Measurements from ENCODE around the gene PITPNC1.

PITPNC1 gene

GRCh38 chr17:67520252-67520906 lies 143.3 kb downstream of the PITPNC1 start:
- no peak for DNase-seq

- no peak for DNase-seq
Observed at GRCh38 chr17:67520916-67521774, 144.1 kb downstream of the PITPNC1 start.

- DNase-seq, result no peak
Observed at GRCh38 chr17:67521775-67522069, 144.6 kb downstream of the PITPNC1 start.

- no peak for DNase-seq
Observed at GRCh38 chr17:67523101-67523500, 146.0 kb downstream of the PITPNC1 start.

GRCh38 chr17:67525239-67526135 lies 148.4 kb downstream of the PITPNC1 start:
- no peak for DNase-seq

GRCh38 chr17:67526700-67527099 lies 149.6 kb downstream of the PITPNC1 start:
- DNase-seq, result no peak

DNA sequence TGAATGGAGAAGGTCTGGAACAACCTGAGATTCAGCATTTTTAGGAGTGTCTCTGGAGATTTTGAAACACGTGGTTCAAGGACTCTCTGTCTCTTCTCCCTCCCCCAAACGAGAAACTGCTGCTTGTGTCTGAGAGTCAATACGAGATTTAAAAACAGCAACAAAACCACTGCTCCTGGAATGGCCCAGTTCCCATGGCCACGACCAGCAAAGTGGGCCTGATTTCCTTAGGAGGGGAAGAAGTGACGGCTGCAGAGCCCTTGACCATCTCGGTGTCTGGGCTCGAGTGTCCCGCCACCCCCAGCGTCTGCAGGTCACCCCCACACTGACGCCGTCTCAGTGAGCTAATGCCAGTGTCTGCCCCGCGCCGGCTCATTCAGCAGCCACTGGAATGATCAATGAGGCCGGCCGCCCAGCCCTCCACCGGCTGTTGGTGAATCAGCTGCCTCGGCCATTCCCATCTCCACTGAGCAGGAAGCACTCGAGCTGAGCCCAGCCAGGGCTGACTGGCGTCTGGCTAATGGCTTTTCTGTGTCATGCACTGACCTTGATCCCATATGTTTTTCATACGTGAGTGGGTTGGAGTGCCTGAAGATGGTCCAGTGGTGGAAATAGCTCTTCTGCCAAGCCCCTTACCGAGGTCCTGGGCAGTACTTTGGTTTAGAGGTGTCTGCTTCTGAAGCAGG lies 151.8 kb downstream of the PITPNC1 start:
- no peak for DNase-seq

DNA sequence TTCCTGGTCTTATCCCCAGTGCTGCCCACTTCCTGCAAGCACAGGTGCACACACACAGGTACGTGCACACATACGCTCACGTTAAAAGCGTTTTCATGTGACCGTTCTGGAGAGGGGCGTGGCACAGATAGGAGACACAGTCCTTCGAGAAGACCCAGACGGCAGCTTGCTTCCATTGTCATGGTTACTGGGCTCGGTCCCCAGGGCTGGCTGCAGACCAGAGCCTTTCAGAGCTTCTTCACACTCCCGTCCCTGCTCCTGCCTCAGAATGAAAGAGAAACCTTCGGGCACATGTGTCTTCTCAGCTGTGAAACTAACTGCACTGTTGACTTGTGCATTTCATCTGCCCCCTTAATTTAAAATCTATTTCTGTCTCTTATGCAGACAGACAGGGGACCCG lies 154.2 kb downstream of the PITPNC1 start:
- DNase-seq, result no peak

- DNase-seq, result no peak
Observed at GRCh38 chr17:67532326-67532871, 155.3 kb downstream of the PITPNC1 start.

DNA sequence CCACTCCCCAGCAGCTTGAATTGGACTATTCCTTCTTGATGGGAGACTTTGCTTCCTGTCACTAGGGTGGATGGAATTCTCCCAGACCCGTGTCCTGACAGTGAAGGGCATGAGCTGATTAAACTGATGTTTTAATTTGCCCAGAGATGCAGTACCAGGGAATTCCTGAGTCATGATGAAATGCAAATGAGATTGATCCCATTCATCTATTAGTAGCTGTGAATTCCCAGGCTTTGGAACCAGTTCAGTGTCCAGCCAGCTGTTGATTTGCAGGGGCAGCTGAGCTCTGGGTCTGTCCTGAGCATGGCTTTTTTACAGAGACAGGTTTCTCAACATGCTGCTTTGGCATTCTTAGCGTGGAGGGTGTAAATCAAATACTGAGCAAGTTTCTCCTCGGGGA lies 157.9 kb downstream of the PITPNC1 start:
- DNase-seq, result no peak

- no peak for DNase-seq
Observed at GRCh38 chr17:67542219-67543114, 165.4 kb downstream of the PITPNC1 start.

GRCh38 chr17:67544364-67544955 lies 167.4 kb downstream of the PITPNC1 start:
- no peak for DNase-seq

DNA sequence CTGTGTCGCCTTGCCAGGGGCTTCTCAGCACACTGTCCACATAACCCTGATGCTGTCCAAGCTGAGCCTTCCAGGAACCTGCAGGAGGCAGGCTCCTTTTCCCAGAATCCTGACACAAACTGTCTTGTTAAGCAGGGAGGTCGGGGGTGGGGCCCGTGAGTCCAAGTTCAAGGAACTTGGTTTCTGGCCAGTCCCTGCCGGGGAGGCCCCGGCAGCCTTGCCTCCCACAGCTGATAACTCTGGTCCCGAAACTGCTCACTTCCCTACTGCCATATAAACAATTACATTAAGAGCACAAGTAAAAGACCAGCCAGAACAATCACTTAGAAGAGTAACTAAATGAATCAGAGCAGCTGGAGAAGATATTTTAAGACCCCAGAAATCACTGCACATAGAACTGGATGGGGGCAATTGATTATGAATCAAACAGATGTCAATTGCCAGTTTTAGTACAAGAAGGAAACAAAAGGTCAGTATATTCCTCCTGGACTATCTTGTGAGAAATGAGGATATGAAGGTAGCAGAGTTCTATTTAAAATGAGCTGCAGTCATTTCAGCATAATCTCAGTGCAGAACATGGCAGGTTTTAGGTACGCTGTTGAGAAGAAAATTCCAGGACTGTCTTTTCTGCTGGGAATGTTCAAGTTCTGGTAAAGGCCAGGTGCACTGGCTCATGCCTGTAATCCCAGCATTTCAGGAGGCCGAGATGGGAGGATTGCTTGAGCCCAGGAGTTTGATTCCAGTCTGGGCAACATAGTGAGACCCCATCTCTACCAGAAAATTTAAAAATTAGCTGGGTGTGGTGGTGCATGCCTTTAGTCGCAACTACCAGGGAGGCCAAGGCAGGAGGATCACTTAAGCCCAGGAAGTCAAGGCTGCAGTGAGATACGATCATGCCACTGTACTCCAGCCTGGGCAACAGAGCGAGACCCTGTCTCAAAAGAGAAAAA lies 169.8 kb downstream of the PITPNC1 start:
- no peak for DNase-seq

- DNase-seq, result no peak
Observed at GRCh38 chr17:67548693-67549092, 171.6 kb downstream of the PITPNC1 start.

- no peak for DNase-seq
Observed at GRCh38 chr17:67549820-67550219, 172.7 kb downstream of the PITPNC1 start.

DNA sequence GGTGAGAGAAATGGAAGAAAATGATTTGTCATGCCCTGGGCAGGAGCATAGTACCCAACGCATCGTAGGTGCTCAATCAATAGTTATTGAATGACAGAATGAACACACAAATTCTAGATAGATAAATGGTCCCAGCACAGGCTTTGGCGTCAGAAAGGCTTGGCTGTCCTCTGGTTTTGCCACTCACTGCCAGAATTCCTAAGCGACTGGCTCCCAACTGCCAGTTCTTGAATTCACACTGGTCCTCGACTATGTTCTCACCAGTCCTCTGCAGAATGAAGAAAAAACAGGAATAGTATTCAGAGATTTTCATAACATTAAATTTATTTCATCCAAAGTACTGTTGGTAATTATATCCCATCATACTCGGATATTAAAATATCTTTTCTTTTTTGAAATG lies 177.6 kb downstream of the PITPNC1 start:
- no peak for DNase-seq

DNA sequence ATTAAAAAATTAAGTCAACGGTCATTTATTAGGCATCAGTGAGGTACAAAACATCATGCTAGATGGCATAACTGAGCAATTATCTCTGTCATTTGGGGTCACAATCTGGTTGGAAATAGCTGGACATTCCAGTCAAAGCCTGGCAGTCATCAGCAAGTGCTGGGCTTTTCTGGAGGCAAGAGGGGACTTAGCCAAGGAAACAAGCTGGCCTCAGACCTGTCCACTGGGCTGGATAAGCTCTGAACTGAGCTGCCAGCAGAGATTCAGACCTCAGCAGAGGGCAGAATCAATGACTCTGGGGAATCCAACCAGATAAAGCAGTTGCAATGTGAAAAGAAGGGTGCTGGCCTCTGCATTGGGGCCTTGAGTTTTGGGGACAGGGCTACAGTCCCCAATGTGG lies 178.8 kb downstream of the PITPNC1 start:
- DNase-seq, result no peak

GRCh38 chr17:67557052-67557845 lies 180.2 kb downstream of the PITPNC1 start:
- DNase-seq, result no peak

- no peak for DNase-seq
Observed at GRCh38 chr17:67557921-67558320, 180.8 kb downstream of the PITPNC1 start.

Data from NK-92 treated with Interleukin-12 subunit alpha and Interleukin-12 subunit beta, amount 100 ng/mL, for 24 hours (cell line).